GM23338 (cell line): ENCODE measurements around the gene BTBD19. TPM values are rescaled to one million over a fixed set of nuclear protein-coding genes. Genes with fewer than 3 reads are reported as not detected.
A peak's percentile ranks its signal among the peaks of the same experiment; 100 is the strongest.

Source experiments
- ATAC-seq: fragments of 200-7000 bp; cut with Tn5 transposase; 3 replicates; pipeline ENCODE4 v1.9.1; 2020
- DNase-seq: peaks from one replicate; pipeline ENCODE4 v3.0.0-alpha.2; 2015; ENCODE audit warnings: low spot score
- H2AFZ ChIP-seq: fragments of 200-600 bp; sonication (generic); 2 replicates; pipeline ENCODE4 v1.8.0; 2016; ENCODE audit warnings: antibody characterized with exemption, mild to moderate bottlenecking, moderate library complexity
- H3F3A ChIP-seq: fragments of 200-600 bp; sonication (generic); replicated peaks from 2 replicates; pipeline ENCODE4 v1.8.0; 2017; ENCODE audit warnings: antibody characterized with exemption, mixed run types, low read depth
- H3K27ac ChIP-seq: fragments of 200-600 bp; sonication (generic); 2 replicates; pipeline ENCODE4 v1.6.1; 2016; ENCODE audit warnings: low read depth
- H3K27me3 ChIP-seq: fragments of 200-600 bp; sonication (generic); 2 replicates; pipeline ENCODE4 v1.8.0; 2016; ENCODE audit warnings: mild to moderate bottlenecking, mixed run types, moderate library complexity; ENCODE audit not compliant: insufficient read depth
- H3K36me3 ChIP-seq: fragments of 200-600 bp; sonication (generic); 2 replicates; pipeline ENCODE4 v1.8.0; 2016; ENCODE audit warnings: mild to moderate bottlenecking; ENCODE audit not compliant: insufficient read depth
- H3K4me1 ChIP-seq: fragments of 200-600 bp; sonication (generic); 2 replicates; pipeline ENCODE4 v1.8.0; 2016; ENCODE audit warnings: mild to moderate bottlenecking, moderate library complexity; ENCODE audit not compliant: insufficient read depth
- H3K4me2 ChIP-seq: fragments of 200-600 bp; sonication (generic); 2 replicates; pipeline ENCODE4 v1.7.1; 2017; ENCODE audit warnings: mixed run types
- H3K4me3 ChIP-seq: fragments of 200-600 bp; sonication (generic); 2 replicates; pipeline ENCODE4 v1.6.1; 2016; ENCODE audit warnings: mixed run types
- H3K79me2 ChIP-seq: fragments of 200-600 bp; sonication (generic); replicated peaks from 2 replicates; pipeline ENCODE4 v1.8.0; 2017; ENCODE audit warnings: mild to moderate bottlenecking; ENCODE audit not compliant: insufficient read depth
- H3K9me2 ChIP-seq: fragments of 200-600 bp; sonication (generic); 2 replicates; pipeline ENCODE4 v1.8.0; 2017; ENCODE audit not compliant: insufficient read depth
- H4K20me1 ChIP-seq: fragments of 200-600 bp; sonication (generic); replicated peaks from 2 replicates; pipeline ENCODE4 v1.8.0; 2017; ENCODE audit warnings: mild to moderate bottlenecking; ENCODE audit not compliant: insufficient read depth
- H3K27ac Mint-ChIP-seq: 2 replicates; pipeline ENCODE4 v1.8.0; 2020; ENCODE audit warnings: inconsistent platforms, mild to moderate bottlenecking, moderate library complexity, mixed read lengths
- H3K27me3 Mint-ChIP-seq: 3 replicates; pipeline ENCODE4 v1.8.0; 2022; ENCODE audit warnings: low read depth, mild to moderate bottlenecking, moderate library complexity, mixed read lengths, inconsistent platforms; ENCODE audit not compliant: insufficient read depth, poor library complexity
- H3K36me3 Mint-ChIP-seq: 3 replicates; pipeline ENCODE4 v1.8.0; 2021; ENCODE audit warnings: low read depth, mild to moderate bottlenecking, inconsistent platforms, moderate library complexity, mixed read lengths
- H3K4me1 Mint-ChIP-seq: 3 replicates; pipeline ENCODE4 v1.8.0; 2020; ENCODE audit warnings: mild to moderate bottlenecking, inconsistent platforms, mixed read lengths
- H3K4me3 Mint-ChIP-seq: 3 replicates; pipeline ENCODE4 v1.8.0; 2021; ENCODE audit warnings: moderate library complexity, mild to moderate bottlenecking, inconsistent platforms, mixed read lengths
- H3K9me3 Mint-ChIP-seq: 3 replicates; pipeline ENCODE4 v1.8.0; 2020; ENCODE audit warnings: moderate library complexity, mild to moderate bottlenecking, inconsistent platforms, mixed read lengths
- CREB1 ChIP-seq: fragments of 250-450 bp; sonication (Bioruptor Pico); IDR thresholded peaks from 2 replicates; pipeline ENCODE4 v1.5.0; 2020; ENCODE audit warnings: low read depth, mild to moderate bottlenecking, moderate library complexity
- EZH2 ChIP-seq: fragments of 200-600 bp; sonication (generic); IDR thresholded peaks from one replicate; pipeline ENCODE4 v1.8.0; 2017; ENCODE audit warnings: antibody characterized with exemption, mild to moderate bottlenecking, low read depth; ENCODE audit not compliant: unreplicated experiment
- EZH2phosphoT487 ChIP-seq: fragments of 200-600 bp; sonication (generic); IDR thresholded peaks from one replicate; pipeline ENCODE4 v1.8.1; 2018; ENCODE audit warnings: antibody characterized with exemption; ENCODE audit not compliant: unreplicated experiment
- JUNB ChIP-seq: IDR thresholded peaks from one replicate; pipeline ENCODE4 v1.6.1; 2016; ENCODE audit warnings: antibody characterized with exemption; ENCODE audit not compliant: unreplicated experiment
- NANOG ChIP-seq: IDR thresholded peaks from 2 replicates; pipeline ENCODE4 v1.6.1; 2016; ENCODE audit warnings: antibody characterized with exemption, borderline replicate concordance
- POLR2AphosphoS5 ChIP-seq: IDR thresholded peaks from 2 replicates; pipeline ENCODE4 v1.6.1; 2016; ENCODE audit warnings: antibody characterized with exemption, low read depth
- STAT1 ChIP-seq: IDR thresholded peaks from one replicate; pipeline ENCODE4 v1.6.1; 2016; ENCODE audit warnings: antibody characterized with exemption; ENCODE audit not compliant: unreplicated experiment
- ZNF114 ChIP-seq: fragments of 250-450 bp; sonication (Bioruptor Pico); IDR thresholded peaks from 2 replicates; pipeline ENCODE4 v1.5.0; 2020; ENCODE audit warnings: mild to moderate bottlenecking, moderate library complexity
- ZNF331 ChIP-seq: fragments of 250-450 bp; sonication (Bioruptor Pico); IDR thresholded peaks from 2 replicates; pipeline ENCODE4 v1.5.0; 2020; ENCODE audit warnings: low read depth, mild to moderate bottlenecking, moderate library complexity
- polyA plus RNA-seq: library from polyadenylated mRNA; unstranded; fragments of >200 nt; fragmentation: Nextera tagmentation; extraction: Ambion mirVana; gene quantifications from 2 replicates; pipeline ENCODE4 v1.2.1, GENCODE V29; 2016
- total RNA-seq: library from RNA; depleted of rRNA; stranded (reverse); fragments of >200 nt; shearing (Covaris generic); gene quantifications from 2 replicates; pipeline ENCODE4 v1.2.3, GENCODE V29; 2014
- TF ChIP-seq, protein P1 (sequence below), 2 experiments: fragments of 200-600 bp in 1 of 2; sonication (generic) in 1 of 2; conservative IDR thresholded peaks; 2 replicates each; pipeline versions ENCODE4 v1.5.1 to v1.6.1; 2016 to 2017; ENCODE audit warnings: antibody characterized with exemption in 2 of 2, low read depth in 2 of 2, mild to moderate bottlenecking in 2 of 2, moderate library complexity in 1 of 2
- TF ChIP-seq, protein P2 (sequence below): fragments of 250-450 bp; sonication (Bioruptor Pico); IDR thresholded peaks from 2 replicates; pipeline ENCODE4 v1.5.0; 2020; ENCODE audit warnings: mild to moderate bottlenecking, moderate library complexity
- TF ChIP-seq, protein P3 (sequence below): IDR thresholded peaks from 2 replicates; pipeline ENCODE4 v1.6.1; 2016; ENCODE audit warnings: antibody characterized with exemption
- TF ChIP-seq, protein P4 (sequence below): IDR thresholded peaks from one replicate; pipeline ENCODE4 v1.6.1; 2018; ENCODE audit warnings: antibody characterized with exemption; ENCODE audit not compliant: unreplicated experiment

BTBD19 gene
- total and polyA plus RNA-seq, 2 experiments from 2014 or later = 0.37 to 0.66 TPM

DNA sequence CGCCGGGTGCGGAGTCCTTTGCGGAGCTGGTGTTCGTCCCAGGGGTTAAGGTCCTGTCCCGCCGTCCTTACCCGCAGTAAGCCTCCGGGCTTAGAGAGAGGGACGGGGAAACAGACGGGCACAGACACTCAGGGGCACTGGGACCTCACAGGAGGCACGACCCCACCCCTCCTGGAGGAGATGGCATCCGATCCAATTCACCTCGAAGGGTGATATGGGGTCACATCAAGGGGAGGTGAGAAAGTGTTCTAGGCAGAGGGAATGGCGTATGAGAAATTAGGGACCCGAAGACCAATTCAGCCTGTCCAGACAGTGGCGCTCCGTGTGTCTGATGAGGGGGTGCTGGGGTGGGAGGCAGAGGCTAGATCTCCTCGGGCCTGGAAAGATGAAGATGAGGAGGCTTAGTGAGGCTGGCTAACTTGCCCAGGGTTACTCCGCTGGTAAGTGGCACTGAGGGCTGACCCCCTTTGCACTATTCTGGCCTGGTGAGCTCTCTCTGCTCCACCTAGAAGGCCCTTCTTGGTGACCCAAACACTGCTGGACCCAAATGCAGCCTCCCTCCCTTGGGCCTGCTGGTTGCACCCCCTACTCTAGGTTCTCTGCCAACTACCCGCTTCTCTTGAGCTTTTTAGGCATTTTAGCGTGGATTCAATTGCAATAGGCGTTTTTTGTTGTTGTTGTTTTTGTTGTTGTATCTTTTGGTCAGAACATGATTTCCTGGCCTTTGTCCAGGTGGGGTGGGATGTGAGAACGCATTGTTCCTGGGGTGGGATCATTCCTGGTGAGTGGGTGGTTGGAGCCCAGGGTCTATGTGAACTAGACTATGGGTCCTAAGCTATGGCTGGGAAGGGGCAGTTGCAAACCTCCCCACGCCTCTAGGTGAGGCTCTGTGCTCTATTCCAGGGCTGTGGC is 12.3 kb downstream of the BTBD19 start:
- TF ChIP-seq ZNF114 (CRISPR knock-in tag) (no peak), CREB1 (no peak), EZH2phosphoT487 (no peak), JUNB (no peak), EZH2 (no peak), NANOG (no peak), ZNF331 (CRISPR knock-in tag) (no peak), STAT1 (no peak), POLR2AphosphoS5 (no peak)
- TF ChIP-seq, protein P1, sequence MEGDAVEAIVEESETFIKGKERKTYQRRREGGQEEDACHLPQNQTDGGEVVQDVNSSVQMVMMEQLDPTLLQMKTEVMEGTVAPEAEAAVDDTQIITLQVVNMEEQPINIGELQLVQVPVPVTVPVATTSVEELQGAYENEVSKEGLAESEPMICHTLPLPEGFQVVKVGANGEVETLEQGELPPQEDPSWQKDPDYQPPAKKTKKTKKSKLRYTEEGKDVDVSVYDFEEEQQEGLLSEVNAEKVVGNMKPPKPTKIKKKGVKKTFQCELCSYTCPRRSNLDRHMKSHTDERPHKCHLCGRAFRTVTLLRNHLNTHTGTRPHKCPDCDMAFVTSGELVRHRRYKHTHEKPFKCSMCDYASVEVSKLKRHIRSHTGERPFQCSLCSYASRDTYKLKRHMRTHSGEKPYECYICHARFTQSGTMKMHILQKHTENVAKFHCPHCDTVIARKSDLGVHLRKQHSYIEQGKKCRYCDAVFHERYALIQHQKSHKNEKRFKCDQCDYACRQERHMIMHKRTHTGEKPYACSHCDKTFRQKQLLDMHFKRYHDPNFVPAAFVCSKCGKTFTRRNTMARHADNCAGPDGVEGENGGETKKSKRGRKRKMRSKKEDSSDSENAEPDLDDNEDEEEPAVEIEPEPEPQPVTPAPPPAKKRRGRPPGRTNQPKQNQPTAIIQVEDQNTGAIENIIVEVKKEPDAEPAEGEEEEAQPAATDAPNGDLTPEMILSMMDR (conservative IDR thresholded peaks at IDR 0.05; ENCODE audit: low read depth in 2 of 2) = no peak
- TF ChIP-seq, protein P2, sequence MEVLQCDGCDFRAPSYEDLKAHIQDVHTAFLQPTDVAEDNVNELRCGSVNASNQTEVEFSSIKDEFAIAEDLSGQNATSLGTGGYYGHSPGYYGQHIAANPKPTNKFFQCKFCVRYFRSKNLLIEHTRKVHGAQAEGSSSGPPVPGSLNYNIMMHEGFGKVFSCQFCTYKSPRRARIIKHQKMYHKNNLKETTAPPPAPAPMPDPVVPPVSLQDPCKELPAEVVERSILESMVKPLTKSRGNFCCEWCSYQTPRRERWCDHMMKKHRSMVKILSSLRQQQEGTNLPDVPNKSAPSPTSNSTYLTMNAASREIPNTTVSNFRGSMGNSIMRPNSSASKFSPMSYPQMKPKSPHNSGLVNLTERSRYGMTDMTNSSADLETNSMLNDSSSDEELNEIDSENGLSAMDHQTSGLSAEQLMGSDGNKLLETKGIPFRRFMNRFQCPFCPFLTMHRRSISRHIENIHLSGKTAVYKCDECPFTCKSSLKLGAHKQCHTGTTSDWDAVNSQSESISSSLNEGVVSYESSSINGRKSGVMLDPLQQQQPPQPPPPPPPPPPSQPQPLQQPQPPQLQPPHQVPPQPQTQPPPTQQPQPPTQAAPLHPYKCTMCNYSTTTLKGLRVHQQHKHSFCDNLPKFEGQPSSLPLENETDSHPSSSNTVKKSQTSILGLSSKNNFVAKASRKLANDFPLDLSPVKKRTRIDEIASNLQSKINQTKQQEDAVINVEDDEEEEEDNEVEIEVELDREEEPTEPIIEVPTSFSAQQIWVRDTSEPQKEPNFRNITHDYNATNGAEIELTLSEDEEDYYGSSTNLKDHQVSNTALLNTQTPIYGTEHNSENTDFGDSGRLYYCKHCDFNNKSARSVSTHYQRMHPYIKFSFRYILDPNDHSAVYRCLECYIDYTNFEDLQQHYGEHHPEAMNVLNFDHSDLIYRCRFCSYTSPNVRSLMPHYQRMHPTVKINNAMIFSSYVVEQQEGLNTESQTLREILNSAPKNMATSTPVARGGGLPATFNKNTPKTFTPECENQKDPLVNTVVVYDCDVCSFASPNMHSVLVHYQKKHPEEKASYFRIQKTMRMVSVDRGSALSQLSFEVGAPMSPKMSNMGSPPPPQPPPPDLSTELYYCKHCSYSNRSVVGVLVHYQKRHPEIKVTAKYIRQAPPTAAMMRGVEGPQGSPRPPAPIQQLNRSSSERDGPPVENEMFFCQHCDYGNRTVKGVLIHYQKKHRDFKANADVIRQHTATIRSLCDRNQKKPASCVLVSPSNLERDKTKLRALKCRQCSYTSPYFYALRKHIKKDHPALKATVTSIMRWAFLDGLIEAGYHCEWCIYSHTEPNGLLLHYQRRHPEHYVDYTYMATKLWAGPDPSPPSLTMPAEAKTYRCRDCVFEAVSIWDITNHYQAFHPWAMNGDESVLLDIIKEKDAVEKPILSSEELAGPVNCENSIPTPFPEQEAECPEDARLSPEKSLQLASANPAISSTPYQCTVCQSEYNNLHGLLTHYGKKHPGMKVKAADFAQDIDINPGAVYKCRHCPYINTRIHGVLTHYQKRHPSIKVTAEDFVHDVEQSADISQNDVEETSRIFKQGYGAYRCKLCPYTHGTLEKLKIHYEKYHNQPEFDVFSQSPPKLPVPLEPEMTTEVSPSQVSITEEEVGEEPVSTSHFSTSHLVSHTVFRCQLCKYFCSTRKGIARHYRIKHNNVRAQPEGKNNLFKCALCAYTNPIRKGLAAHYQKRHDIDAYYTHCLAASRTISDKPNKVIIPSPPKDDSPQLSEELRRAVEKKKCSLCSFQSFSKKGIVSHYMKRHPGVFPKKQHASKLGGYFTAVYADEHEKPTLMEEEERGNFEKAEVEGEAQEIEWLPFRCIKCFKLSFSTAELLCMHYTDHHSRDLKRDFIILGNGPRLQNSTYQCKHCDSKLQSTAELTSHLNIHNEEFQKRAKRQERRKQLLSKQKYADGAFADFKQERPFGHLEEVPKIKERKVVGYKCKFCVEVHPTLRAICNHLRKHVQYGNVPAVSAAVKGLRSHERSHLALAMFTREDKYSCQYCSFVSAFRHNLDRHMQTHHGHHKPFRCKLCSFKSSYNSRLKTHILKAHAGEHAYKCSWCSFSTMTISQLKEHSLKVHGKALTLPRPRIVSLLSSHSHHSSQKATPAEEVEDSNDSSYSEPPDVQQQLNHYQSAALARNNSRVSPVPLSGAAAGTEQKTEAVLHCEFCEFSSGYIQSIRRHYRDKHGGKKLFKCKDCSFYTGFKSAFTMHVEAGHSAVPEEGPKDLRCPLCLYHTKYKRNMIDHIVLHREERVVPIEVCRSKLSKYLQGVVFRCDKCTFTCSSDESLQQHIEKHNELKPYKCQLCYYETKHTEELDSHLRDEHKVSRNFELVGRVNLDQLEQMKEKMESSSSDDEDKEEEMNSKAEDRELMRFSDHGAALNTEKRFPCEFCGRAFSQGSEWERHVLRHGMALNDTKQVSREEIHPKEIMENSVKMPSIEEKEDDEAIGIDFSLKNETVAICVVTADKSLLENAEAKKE = no peak
- TF ChIP-seq, protein P3, sequence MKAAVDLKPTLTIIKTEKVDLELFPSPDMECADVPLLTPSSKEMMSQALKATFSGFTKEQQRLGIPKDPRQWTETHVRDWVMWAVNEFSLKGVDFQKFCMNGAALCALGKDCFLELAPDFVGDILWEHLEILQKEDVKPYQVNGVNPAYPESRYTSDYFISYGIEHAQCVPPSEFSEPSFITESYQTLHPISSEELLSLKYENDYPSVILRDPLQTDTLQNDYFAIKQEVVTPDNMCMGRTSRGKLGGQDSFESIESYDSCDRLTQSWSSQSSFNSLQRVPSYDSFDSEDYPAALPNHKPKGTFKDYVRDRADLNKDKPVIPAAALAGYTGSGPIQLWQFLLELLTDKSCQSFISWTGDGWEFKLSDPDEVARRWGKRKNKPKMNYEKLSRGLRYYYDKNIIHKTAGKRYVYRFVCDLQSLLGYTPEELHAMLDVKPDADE = no peak
- TF ChIP-seq, protein P4, sequence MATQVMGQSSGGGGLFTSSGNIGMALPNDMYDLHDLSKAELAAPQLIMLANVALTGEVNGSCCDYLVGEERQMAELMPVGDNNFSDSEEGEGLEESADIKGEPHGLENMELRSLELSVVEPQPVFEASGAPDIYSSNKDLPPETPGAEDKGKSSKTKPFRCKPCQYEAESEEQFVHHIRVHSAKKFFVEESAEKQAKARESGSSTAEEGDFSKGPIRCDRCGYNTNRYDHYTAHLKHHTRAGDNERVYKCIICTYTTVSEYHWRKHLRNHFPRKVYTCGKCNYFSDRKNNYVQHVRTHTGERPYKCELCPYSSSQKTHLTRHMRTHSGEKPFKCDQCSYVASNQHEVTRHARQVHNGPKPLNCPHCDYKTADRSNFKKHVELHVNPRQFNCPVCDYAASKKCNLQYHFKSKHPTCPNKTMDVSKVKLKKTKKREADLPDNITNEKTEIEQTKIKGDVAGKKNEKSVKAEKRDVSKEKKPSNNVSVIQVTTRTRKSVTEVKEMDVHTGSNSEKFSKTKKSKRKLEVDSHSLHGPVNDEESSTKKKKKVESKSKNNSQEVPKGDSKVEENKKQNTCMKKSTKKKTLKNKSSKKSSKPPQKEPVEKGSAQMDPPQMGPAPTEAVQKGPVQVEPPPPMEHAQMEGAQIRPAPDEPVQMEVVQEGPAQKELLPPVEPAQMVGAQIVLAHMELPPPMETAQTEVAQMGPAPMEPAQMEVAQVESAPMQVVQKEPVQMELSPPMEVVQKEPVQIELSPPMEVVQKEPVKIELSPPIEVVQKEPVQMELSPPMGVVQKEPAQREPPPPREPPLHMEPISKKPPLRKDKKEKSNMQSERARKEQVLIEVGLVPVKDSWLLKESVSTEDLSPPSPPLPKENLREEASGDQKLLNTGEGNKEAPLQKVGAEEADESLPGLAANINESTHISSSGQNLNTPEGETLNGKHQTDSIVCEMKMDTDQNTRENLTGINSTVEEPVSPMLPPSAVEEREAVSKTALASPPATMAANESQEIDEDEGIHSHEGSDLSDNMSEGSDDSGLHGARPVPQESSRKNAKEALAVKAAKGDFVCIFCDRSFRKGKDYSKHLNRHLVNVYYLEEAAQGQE = no peak
- H3K9me3 Mint-ChIP-seq = no peaks in the 10 kb centered on the region
- H2AFZ ChIP-seq = peak overlapping the region; percentile 0; the same call in 1 of the 2 replicates

More for the DNA sequence above, 12.3 kb downstream of the BTBD19 start:
- Histone ChIP-seq H3F3A (0 out of 2 replicates have a peak, but pooled peaks cover 6% of the 10 kb centered on the region), H4K20me1 (no peaks in the 10 kb centered on the region), H3K4me1 (peaks cover 9% of the 10 kb centered on the region), H3K27me3 (no peaks in the 10 kb centered on the region), H3K4me2 (peak overlapping the region; percentile 74), H3K27ac (no peak overlapping the region), H3K4me3 (peak overlapping the region; percentile 53), H3K9me2 (no peaks in the 10 kb centered on the region), H3K79me2 (no peaks in the 10 kb centered on the region), H3K36me3 (no peaks in the 10 kb centered on the region)
- Mint-ChIP-seq H3K27me3 (peaks cover 20% of the 10 kb centered on the region), H3K27ac (peak overlapping the region; percentile 100), H3K36me3 (no peaks in the 10 kb centered on the region; the same call in 2 of the 3 replicates), H3K4me1 (peaks cover 12% of the 10 kb centered on the region), H3K4me3 (peak overlapping the region; percentile 82)
- ATAC-seq (peak; percentile 19), DNase-seq (no peak)
